Measurements from ENCODE around the gene TMEM151B. TPM values are rescaled to one million over a fixed set of nuclear protein-coding genes. Genes with fewer than 3 reads are reported as not detected.
A peak's percentile ranks its signal among the peaks of the same experiment; 100 is the strongest.

TMEM151B gene
- total RNA-seq, 2 donors from 2014 or later, result 0.21 to 0.31 TPM

DNA sequence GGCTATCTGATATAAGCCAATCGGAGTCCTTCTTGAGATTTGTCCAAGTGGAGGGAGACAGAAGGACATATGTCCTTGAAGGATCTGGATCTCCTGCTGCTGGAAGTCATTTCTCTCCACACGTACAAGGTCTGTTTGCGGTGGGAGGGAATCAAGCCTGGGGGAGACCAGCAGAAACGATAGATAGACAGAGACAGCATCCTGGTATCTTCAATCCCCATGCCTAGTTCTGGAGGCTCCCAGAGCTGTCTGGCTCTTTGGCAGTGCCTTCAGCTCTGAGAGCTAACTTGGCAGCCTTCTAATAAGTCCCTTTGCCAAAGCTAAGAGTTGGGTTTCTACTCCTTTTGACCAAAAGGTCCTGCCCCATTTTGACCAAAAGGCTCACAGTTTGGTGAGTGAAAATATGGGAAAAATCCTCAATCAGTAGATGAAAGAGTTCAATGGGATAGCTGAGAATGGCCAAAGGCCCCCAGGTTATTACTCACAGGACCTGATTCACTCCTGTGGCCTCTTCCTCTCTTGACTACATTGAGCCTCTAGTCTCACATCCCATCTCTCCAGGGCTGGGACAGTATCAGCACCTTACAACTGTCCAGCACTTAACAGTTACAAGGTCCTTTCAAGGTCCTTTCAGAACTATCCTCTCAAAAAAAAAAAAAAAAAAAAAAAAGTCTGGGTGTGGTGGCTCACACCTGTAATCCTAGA lies 22.6 kb downstream of the TMEM151B start:
- DNase-seq, result no peak
- intact Hi-C loops (cut with DNase I, micrococcal nuclease), result no loop called here
- no peak for ATAC-seq

DNA sequence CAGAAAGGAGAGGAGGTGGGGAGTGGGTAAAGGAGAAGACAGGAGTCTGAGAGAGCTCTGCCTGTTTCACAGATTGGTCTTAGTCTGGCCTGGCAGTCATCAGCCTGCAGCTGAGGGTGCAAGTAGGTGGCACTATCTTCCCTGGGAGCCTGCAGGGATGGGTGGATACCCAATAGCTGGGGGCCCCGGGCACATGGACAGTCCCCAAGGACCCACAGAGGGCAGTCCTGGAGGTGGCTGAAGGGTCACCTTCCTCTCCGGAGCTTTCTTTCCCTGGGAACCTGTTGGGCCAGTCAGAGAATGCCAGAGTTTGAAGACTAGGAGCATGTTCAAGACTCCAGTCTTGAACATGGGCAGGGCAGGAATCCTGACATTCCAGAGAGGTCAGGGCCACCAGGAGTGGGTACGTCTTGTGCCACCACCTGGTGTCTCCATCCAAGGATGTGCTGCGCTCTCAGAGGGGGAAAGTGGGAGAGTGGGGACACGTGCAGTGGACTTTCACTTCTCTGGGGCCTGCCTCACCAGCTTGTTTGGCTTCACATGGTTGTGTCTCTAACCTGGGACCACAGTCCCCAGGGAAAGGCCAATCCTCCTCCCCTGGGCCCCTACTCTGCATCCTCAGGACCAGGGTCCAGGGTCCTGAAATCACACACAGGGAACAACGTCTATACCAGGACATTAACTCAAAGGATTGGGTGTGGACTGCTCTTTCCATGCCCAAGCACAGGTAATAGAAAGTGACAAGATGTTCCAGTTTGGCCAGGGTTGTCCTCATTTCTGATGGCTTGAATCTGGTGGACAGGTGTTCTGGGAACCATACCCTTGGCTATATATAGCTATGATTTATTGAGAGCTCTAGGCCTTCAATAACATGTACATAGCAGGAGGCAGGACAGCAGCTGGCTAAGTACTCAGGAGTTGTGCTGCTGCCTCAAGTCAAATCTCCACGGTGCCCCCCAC lies 24.9 kb downstream of the TMEM151B start:
- intact Hi-C loops (cut with DNase I, micrococcal nuclease), result no loop called here
- ATAC-seq (no peak), DNase-seq (no peak)

DNA sequence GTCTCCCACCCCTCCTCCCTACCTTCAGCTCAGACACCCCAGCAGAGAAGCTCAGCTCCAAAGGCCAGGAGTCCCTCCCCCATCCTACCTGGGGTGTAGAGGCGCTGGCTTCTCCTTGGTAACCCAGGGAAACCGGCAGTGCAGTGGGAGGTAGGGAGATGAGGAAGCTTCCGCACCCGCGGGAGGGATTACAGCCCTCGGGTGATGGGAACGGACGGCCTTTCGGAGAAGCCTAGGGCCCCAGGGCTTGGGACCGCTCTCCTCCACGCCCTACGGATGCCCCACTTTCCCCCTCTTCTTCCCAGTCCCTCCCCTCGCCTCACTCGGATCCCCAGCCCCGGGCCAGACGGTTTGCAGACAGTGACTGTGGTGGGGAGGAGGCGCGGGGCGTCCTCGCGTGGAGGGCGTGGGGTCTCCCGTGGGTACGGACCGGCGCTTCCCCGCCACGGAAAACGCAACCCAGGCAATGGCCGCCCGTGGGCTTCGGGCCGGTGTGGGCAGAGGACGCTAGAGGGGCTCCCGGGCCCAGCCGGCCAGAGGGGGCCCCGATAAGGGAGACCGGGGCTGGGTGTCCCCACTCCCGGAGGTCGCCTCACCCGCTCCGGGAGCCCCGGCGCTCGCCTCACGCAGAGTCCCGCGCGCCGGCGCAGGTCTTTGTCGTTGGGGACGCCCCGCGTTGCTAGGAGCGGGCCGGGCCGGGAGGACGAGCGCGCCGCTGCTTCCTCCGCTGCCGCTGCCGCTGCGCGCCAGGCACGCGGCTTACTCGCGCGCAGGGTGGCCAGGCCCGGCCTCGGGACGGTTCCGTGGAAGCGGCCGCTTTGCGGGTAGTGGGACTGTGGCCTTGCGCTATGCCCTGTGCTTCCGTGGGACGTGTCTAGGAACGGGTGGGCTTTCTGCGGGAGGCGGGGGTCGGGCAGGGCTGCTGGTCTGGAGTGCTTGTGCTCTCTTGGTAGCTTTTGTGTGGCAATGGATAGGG lies 27.1 kb downstream of the TMEM151B start:
- peak in 1 of 2 donors; percentile 47 for DNase-seq
- ATAC-seq, result peak; percentile 78
- intact Hi-C loops (cut with DNase I, micrococcal nuclease), result no loop called here

DNA sequence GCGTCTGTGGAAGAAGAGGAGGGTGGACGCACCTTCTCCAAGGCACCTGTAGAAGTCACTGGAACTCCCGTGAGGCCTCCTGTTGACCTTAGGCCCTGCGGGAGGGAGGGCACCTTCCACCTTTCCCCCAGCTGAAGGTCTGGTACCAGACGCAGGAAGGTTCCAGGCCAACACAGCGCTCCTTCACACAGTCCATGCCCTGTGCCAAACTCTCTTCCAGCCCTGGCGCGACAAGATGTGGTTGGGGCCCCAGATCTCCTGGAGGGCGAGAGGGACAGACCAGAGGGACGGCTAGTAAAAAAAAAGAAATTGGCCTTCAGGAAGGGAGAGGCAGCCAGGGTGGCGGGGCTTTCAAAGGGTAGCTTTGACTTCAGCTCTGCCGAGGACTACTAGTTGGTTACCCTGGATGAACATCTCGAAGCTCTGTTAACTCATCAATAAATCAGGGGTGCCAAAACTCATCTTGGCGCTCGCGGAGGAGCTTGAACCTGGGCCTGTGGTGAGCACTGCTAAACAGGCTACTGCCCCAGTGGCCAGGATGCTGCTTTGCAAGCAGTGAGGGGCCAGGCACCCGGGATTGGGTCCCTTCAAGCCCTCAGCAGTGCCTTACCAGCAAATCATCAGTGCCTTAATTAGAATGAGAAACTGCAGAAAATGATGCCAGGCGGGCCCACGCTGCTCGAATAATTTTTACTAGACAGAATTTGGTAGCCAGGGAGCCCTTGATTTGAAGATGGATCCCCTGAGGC lies 28.0 kb downstream of the TMEM151B start:
- DNase-seq (no peak), ATAC-seq (peak; percentile 47)
- intact Hi-C loops (cut with DNase I, micrococcal nuclease), result no loop called here

DNA sequence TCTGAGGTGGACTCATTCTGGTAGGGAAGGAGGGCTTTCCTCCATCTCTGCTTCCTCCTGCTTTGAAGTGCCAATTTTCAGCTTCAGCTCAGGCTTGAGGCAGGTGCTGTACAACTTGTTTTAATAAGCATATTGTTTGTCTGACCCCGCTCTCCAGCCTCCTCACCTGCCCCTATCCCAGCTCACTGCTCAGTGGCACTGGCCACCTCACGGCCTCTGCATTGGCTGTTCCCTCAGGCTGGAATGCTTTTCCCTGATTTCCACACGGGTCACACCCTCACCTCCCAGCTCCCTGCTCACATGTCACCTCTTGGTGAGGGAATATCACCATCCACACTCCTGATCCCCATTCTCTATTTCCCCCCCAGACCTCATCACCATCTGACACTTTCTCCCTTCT lies 28.6 kb downstream of the TMEM151B start:
- intact Hi-C loops (cut with DNase I, micrococcal nuclease), result no loop called here
- no peak for DNase-seq
- no peak for ATAC-seq

DNA sequence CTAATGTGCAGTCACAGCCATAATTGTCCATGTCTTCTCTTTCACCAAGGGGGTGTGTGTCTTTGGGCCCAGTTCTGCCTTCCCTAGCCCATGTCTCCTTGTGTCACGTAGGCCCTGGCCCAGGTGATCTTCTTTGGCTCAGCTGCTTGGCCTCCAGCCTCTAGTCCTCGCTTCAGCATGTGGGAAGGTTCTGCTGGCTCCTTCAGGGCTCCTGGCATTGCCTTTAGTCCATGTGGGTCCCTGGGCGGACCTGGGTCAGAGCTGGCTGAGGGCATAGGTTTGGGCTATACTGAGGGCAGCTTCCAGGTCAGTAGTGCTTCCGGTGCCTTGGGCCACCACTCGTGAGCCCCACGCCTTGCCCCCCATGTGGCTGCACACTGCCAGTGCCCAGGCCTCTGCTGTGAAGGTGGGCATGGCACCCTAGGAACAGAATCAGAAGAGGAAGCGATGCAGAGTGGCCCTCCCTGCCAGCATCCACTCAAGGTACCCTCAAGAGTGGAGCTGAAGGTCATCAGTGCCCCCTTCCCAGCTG lies 30.1 kb downstream of the TMEM151B start:
- ATAC-seq, result no peak
- intact Hi-C loops (cut with DNase I, micrococcal nuclease), result no loop called here
- DNase-seq, result no peak

DNA sequence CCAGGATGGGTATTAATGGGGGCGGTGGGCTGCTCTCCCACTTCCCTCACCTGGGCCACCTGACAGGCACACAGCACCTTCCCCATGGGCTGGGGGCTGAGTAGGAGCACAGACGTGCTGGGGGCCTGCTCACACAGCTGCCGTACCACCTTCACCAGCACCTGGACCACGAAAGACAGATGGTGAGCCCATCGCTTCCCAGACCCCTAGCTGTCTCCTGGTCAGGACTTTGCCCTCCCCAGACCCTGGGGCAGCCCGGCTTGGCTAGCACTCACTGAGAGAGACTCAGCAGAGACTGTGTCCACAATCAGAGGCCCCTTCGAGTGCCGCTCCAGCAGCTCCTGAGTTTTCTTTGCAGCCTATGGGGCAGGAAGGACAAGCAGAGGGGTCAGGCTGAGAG lies 30.9 kb downstream of the TMEM151B start:
- no peak for ATAC-seq
- DNase-seq, result no peak
- intact Hi-C loops (cut with DNase I, micrococcal nuclease), result no loop called here

DNA sequence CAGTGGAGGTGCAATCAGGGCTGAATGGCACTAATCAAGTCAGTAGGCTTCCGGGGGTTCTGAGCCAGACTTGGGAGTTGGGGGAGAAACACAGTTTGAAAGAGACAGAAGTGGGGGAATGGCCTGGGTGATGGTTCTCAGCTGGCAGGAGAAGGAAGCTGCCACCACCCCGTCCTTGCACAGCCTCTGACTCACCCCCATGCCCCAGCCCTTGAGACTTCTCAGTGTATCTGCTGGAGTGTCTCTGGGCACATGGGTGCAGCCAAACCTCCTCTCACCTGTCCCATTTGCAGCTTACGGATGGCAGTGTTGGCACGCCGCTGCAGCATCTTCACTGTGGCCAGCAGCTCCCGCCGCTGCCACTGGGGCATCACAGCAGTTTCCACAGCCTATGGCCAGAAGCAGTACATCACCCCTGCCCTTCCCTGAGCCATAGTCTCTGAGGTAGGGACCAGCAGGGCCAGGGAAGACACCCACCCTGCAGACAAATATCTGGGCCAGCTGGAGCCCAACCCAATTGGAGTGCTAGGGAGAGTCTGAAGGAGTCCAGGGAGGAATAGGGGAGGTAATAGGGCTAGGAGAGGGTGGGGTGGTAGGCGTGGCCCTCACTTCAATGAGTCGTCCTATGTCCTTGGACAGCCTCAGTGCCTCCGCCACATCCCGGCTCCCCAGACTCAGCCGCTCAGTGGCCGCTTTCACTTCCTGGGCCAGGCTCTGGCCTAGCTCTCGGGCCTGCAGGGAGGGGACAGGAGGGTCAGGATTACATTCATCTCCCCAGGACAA lies 31.7 kb downstream of the TMEM151B start:
- DNase-seq, result no peak
- ATAC-seq, result no peak
- intact Hi-C loops (cut with DNase I, micrococcal nuclease), result no loop called here

DNA sequence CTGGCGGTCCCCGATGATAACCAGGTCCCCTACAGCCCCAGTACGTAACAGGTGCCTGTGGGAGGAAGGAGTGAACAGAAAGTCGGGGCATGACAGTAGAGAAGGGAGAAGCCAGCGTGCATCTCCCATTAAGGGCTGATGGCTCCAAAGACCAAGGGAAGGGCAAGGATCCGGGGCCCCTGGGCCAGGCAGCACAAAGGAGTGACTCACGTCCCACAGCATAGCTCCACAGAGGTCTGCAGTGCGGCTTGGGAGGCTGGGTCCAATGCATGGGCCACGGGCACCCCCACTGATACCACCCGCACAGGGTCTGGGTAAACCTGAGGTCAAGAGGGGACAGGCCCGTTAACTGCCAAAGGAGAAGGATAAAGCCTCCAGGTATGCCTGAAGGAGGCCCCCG lies 32.6 kb downstream of the TMEM151B start:
- ATAC-seq (no peak), DNase-seq (no peak)
- intact Hi-C loops (cut with DNase I, micrococcal nuclease), result no loop called here

DNA sequence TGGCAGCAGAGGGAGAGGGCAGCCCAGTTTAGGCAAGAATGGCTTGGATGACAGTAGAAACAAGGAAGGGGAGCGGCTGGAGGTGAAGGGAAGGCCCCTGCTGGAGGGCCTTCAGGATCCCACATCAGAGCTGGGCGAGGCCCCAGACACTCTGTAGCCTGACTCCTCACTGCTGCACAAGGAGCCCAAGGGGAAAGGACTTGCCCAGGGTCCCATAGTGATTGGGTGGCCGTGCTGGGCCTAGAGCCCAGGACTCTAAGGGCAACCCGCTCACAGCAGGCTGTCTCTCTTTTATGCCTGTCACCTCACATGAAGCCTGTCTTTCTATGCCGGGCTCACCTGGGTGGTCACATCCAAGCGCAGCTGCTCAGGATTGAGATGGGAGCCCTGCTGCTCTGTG lies 33.6 kb downstream of the TMEM151B start:
- intact Hi-C loops (cut with DNase I, micrococcal nuclease), result no loop called here
- DNase-seq (no peak), ATAC-seq (no peak)

DNA sequence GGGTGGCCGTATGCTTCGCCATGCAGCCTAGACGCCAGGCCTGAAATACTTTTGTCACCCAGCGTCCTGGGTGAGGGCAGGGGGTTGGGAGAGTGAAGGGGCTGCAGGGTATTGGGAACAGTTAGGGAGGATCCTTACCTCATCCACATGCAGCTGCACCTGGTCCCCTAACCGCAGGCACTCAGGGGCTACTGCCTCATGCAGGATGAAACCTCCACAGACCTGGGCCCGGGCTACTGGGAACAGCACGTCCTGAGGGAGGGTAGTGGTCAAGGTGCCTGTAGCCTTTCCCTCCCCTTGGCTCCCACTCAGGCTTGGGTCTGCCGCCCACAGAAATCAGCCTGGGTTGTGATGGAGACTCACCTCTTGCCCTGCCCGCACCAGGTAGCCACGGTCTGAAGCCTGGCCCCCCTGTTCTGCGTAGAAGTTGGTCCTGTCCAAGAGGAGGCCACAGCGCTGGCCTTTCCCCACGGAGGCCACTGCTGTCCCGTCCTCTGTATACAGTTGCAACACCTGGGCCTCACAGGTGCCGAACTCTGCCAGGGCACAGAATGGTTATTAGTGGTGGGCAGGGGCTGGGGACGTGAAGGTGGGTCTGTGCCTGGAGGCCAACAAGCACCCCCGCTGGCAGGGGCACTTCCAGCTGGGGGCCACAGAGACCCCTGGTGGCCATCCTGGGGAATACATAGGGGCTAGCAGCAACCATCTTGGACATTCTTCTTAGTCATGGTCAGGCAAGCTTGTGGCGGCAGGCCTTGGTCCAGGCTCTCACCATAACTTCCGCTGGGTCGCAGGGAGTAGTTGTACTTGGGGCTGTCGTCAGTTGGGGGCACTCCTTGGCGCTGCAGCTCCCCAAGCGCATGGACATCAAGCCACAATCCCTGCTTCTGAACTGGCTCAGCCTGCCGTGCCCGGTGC lies 34.3 kb downstream of the TMEM151B start:
- intact Hi-C loops (cut with DNase I, micrococcal nuclease), result no loop called here
- ATAC-seq (peak; percentile 45), DNase-seq (peak in 1 of 2 donors; percentile 23)

DNA sequence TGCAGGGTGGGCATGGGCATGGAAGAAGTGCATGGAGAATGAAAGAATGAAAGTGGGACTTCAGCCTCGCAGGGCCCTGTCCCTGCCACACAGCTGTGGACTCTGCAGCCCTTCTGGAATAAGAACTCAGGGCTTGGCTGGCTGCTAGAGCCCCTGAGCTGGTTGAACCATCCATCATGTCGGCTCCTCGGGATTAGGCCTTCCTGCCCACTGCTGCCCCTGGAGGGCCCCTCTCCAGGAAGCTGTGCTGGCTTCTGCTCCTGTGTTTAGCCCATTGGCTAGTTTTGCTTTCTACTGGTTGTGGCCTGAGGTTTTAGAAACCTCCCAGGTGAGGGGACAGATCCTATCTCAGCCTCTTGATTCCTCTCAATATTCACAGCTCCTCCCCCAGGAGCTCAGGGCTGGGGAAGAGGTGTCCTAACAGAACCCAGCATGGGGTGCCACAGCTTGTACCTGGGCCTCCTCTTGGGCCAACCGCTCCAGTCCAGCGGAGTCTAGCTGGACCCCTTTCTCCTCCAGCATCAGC lies 35.0 kb downstream of the TMEM151B start:
- DNase-seq (no peak), ATAC-seq (no peak)
- intact Hi-C loops (cut with DNase I, micrococcal nuclease), result no loop called here

DNA sequence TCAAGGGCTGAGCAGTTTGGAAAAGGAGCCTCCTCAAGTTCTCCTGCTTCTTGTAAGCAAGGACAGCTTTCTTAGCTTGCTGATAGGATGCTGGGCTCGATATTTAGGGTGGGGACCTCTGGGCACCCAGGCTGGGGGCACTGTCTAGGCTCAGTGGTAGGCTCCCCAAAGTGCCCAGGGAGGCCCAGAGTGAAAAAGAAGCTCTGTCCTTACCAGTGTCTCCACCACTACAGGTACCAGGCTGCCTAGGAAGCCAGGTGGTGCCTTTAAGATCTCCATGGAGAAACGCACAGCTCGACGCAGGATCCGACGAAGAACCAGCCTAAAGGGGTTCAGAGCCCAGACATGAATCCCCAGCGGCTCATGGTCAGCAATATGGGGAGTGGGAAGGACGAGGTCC lies 36.5 kb downstream of the TMEM151B start:
- intact Hi-C loops (cut with DNase I, micrococcal nuclease), result no loop called here
- ATAC-seq (no peak), DNase-seq (no peak)

DNA sequence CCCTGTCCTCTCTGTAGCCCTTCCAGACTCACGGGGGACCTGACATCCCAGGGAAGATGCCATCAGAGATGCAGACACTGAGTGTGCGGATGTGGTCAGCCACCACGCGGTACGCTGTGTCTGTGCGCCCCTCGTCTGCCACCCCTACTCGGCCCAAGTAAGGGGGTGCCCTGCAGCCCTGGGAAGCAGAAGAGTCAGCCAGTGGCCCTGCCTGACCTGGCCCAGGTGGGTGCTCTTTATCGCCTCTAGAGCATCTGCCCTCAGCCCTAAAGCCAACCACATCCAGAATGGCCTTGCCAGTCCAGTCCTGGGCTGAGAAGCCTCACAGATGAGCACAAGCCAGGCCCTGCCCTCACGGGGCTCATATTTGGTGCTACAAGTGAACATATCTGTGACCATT lies 37.0 kb downstream of the TMEM151B start:
- no peak for ATAC-seq
- intact Hi-C loops (cut with DNase I, micrococcal nuclease), result no loop called here

DNA sequence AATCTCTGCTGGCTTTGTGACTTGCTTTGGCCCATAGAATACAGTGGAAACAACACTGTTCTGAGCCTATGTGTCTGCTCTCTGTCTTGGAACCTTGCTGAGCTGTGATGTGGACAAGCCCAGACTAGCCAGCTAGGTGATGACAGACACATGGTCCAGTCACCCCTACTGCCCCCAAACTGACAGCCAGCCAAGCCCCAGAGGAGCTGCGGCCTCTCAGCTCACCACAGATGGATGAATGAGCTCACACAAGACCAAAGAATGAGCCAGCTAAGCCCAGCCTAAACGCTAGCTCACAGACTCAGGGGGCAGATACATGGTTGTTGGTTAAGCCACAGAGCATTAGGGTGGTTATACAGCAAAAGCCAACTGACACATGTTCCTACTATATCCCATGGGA lies 38.8 kb downstream of the TMEM151B start:
- DNase-seq (no peak), ATAC-seq (no peak)
- intact Hi-C loops (cut with DNase I, micrococcal nuclease), result no loop called here

More for the DNA sequence above, 37.0 kb downstream of the TMEM151B start:
- DNase-seq, result no peak

DNA sequence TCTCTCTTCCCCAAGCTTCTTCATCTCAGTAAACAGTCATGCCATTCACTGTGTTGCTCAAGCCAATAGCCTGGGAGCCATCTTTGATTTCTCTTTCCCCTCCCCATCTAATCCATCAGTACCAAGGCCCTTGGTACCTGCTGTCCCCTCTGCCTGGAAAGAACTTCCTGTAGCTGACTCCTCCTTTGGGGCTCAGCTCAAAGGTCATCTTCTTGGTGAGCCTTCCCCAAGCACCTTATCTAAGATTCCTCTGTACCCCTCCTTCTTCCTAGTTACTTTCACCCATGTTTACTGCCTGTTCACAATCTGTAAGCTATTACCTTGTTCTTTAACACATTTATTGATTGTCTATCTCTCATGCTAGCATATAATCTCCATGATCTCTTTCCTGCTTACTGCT lies 39.4 kb downstream of the TMEM151B start:
- intact Hi-C loops (cut with DNase I, micrococcal nuclease), result no loop called here
- no peak for DNase-seq
- ATAC-seq, result peak; percentile 53

Measured in left colon (tissue), 2 donors.